ENCODE results near the gene UBTF. TPM values are rescaled to one million over a fixed set of nuclear protein-coding genes. Genes with fewer than 3 reads are reported as not detected.

UBTF gene
- total RNA-seq, 4 donors from 2014 or later, result 65.7 to 71.9 (median 69.3) TPM

DNA sequence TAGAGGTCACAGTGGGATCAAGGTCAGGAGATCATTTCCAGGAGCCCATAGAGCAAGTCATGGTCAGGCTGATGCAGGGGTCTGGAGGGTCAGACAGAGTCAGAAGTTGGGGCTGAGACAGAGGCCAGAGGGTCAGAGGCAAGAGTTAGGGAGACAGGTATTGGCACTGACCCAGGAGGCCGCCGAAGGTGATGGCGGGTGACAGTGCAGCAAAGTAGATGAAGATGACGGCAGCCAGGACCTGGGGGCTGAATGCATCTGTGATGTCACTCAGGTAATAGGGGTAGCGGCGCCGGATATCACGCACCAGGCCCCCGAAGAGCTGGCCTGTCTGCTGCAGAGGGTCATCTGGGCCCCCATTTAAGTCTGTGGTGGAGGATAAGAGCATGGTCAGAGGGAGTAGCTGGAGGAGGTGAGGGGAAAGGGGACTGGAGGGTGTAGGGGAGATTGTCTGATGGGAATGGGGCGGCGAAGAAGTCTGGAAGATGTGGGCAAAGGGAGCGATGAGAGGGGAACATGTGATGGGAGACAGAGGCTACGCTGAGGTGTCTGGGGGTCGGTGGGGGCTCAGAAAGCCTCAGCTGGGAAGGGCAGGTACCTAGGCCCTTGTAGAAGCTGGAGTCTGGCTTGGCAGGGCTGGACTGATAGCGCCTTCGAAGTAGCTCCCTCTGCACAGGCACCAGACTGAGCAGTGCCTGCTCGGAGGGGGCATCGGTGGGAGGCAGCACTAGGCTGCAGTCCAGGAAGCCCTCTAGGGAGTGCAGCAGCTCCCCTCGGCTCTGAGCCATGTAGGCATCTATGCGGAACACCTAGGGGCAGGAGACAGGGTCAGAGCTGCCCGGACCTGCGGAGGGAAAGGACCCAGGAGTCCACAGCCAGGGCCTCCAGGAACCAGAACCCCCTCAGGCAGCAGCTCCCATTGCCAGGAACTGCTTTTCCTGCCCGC lies 38.6 kb upstream of the UBTF start:
- no peak for DNase-seq (ENCODE audit: low spot score in 2 of 2)
- no peak overlapping the region for H3K27ac ChIP-seq
- H3K27me3 ChIP-seq, result peaks cover 0 to 6% of the 10 kb centered on the region in 2 donors
- no peaks in the 10 kb centered on the region for H3K4me1 ChIP-seq
- no peak overlapping the region for H3K4me3 ChIP-seq
- no peaks in the 10 kb centered on the region for H3K9me3 ChIP-seq
- no peaks in the 10 kb centered on the region for H3K36me3 ChIP-seq
- TF ChIP-seq EP300 (IDR thresholded peaks at IDR 0.05) (no peak), POLR2A (IDR thresholded peaks at IDR 0.05) (no peak)
- TF ChIP-seq, protein P1, sequence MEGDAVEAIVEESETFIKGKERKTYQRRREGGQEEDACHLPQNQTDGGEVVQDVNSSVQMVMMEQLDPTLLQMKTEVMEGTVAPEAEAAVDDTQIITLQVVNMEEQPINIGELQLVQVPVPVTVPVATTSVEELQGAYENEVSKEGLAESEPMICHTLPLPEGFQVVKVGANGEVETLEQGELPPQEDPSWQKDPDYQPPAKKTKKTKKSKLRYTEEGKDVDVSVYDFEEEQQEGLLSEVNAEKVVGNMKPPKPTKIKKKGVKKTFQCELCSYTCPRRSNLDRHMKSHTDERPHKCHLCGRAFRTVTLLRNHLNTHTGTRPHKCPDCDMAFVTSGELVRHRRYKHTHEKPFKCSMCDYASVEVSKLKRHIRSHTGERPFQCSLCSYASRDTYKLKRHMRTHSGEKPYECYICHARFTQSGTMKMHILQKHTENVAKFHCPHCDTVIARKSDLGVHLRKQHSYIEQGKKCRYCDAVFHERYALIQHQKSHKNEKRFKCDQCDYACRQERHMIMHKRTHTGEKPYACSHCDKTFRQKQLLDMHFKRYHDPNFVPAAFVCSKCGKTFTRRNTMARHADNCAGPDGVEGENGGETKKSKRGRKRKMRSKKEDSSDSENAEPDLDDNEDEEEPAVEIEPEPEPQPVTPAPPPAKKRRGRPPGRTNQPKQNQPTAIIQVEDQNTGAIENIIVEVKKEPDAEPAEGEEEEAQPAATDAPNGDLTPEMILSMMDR (IDR thresholded peaks at IDR 0.05), result no peak
- WGBS, 2 donors, result 81 to 85% methylated on average over 23 of the region's 23 CpGs

- TF ChIP-seq EP300 (IDR thresholded peaks at IDR 0.05) (no peak), POLR2A (IDR thresholded peaks at IDR 0.05) (no peak)
- TF ChIP-seq, protein P1 (IDR thresholded peaks at IDR 0.05), result no peak
- peaks cover 0 to 6% of the 10 kb centered on the region in 2 donors for H3K27me3 ChIP-seq
- no peaks in the 10 kb centered on the region for H3K4me1 ChIP-seq
- no peaks in the 10 kb centered on the region for H3K36me3 ChIP-seq
- H3K9me3 ChIP-seq, result no peaks in the 10 kb centered on the region
- WGBS, 2 donors, result 85 to 89% methylated on average over 4 of the region's 4 CpGs
- no peak overlapping the region for H3K4me3 ChIP-seq
- no peak overlapping the region for H3K27ac ChIP-seq
- DNase-seq (ENCODE audit: low spot score in 2 of 2), result no peak
Measured at GRCh38 chr17:44256671-44257070, 37.2 kb upstream of the UBTF start.

- Histone ChIP-seq H3K27me3 (peaks cover 0 to 6% of the 10 kb centered on the region in 2 donors), H3K4me3 (no peak overlapping the region), H3K27ac (no peak overlapping the region), H3K36me3 (no peaks in the 10 kb centered on the region), H3K4me1 (no peaks in the 10 kb centered on the region), H3K9me3 (no peaks in the 10 kb centered on the region)
- TF ChIP-seq EP300 (IDR thresholded peaks at IDR 0.05) (no peak), POLR2A (IDR thresholded peaks at IDR 0.05) (no peak)
- TF ChIP-seq, protein P1 (IDR thresholded peaks at IDR 0.05), result no peak
- DNase-seq (ENCODE audit: low spot score in 2 of 2), result no peak
- 88 to 91% methylated on average over 2 of the region's 2 CpGs for WGBS, 2 donors
Measured at GRCh38 chr17:44255915-44256314, 36.4 kb upstream of the UBTF start.

DNA sequence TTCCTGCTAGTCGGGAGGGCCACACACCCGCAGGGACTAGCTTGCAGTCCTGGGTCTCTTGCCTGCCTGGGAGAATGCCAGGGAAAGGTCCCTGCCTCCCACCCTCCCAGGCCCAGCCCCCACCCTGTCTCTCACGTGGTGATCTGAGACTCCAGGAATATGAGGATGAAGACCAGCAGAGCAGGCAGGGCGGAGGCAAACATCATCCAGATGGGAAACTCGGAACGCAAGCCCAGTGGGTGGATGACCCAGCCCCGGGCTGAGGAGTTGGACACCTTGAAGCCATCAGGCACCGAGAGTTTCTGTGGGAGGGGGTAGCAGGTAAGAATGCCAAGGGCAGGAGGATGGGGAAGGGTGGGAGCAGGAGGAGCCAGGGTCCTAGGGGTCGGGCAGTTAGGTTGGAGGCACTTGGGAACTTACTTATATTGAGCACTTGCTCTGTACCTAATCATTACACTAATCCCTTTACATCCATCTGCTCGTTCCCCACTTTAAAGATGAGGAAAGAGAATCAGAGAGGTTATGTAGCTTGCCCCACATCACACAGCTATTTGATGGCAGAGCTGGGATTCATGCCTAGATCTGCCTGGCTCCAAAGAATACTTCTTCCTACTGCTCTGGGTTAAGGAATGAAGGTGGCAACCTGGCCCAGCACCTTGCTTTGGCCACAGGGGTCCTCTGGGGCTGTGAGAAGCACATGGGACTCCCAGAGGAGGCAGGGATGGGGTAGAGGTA lies 35.1 kb upstream of the UBTF start:
- Histone ChIP-seq H3K4me1 (no peaks in the 10 kb centered on the region), H3K4me3 (no peak overlapping the region), H3K9me3 (no peaks in the 10 kb centered on the region), H3K27me3 (peaks cover 0 to 6% of the 10 kb centered on the region in 2 donors), H3K36me3 (no peaks in the 10 kb centered on the region), H3K27ac (no peak overlapping the region)
- no peak for DNase-seq (ENCODE audit: low spot score in 2 of 2)
- TF ChIP-seq, protein P1 (IDR thresholded peaks at IDR 0.05), result no peak
- no peak for TF ChIP-seq EP300 (IDR thresholded peaks at IDR 0.05)
- TF ChIP-seq POLR2A (IDR thresholded peaks at IDR 0.05), result no peak
- WGBS, 2 donors, result 54% methylated on average over 10 of the region's 10 CpGs

DNA sequence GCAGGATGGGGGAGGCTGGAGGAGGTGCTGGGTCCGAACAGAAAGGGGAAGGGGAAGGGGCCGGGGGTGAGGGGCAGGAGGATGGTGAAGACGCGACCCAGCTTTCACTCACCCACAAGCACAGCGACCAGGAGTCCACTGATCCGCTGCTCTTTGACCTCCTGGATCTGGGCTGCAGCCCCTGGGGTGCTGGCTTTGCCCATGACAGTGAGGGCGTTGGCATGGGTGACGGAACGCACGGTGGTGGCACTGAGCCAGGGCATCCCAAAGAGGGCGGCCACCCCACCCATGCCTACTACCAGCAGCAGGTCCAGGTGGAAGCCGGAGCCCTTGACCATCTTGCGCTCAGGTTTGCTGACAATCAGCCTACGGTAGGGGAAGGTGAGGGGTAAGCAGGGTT lies 33.5 kb upstream of the UBTF start:
- peaks cover 0 to 6% of the 10 kb centered on the region in 2 donors for H3K27me3 ChIP-seq
- H3K9me3 ChIP-seq, result no peaks in the 10 kb centered on the region
- H3K4me3 ChIP-seq, result no peak overlapping the region
- TF ChIP-seq, protein P1 (IDR thresholded peaks at IDR 0.05), result no peak
- TF ChIP-seq POLR2A (IDR thresholded peaks at IDR 0.05) (no peak), EP300 (IDR thresholded peaks at IDR 0.05) (no peak)
- peaks cover 0 to under 1% (median 0%) of the 10 kb centered on the region in 4 donors for H3K4me1 ChIP-seq
- H3K27ac ChIP-seq, result no peak overlapping the region
- H3K36me3 ChIP-seq, result no peaks in the 10 kb centered on the region
- WGBS, 2 donors, result 74 to 83% methylated on average over 13 to 14 of the region's 14 CpGs
- DNase-seq (ENCODE audit: low spot score in 2 of 2), result no peak
